T-helper 2 cell treated with Interferon-gamma antibody and Interleukin-4, amounts not matched to agents 5 μg/mL and 100 μg/mL, for 36 hours (primary cell): ENCODE measurements around the gene TMEM119.
"Not testable (repeated sequence)": the region's sequence is repeated elsewhere in the genome, so short reads cannot be mapped to it uniquely, and the experiment has no call there.

ENCODE experiments used
- DNase-seq: peaks from one replicate; pipeline ENCODE4 v3.0.0; 2021; ENCODE audit warnings: low spot score
- H3K27ac Mint-ChIP-seq: one replicate; pipeline ENCODE4 v1.8.0; 2021; ENCODE audit warnings: mild to moderate bottlenecking, mixed read lengths
- H3K27me3 Mint-ChIP-seq: one replicate; pipeline ENCODE4 v1.8.0; 2021; ENCODE audit warnings: low read depth, mixed read lengths
- H3K36me3 Mint-ChIP-seq: one replicate; pipeline ENCODE4 v1.8.0; 2021; ENCODE audit warnings: low read depth, mixed read lengths
- H3K4me1 Mint-ChIP-seq: one replicate; pipeline ENCODE4 v1.8.0; 2021; ENCODE audit warnings: low read depth, mixed read lengths
- H3K4me3 Mint-ChIP-seq: one replicate; pipeline ENCODE4 v1.8.0; 2022; ENCODE audit warnings: mild to moderate bottlenecking, moderate library complexity, mixed read lengths
- H3K9me3 Mint-ChIP-seq: one replicate; pipeline ENCODE4 v1.8.0; 2021; ENCODE audit warnings: mixed read lengths

TMEM119 gene

DNA sequence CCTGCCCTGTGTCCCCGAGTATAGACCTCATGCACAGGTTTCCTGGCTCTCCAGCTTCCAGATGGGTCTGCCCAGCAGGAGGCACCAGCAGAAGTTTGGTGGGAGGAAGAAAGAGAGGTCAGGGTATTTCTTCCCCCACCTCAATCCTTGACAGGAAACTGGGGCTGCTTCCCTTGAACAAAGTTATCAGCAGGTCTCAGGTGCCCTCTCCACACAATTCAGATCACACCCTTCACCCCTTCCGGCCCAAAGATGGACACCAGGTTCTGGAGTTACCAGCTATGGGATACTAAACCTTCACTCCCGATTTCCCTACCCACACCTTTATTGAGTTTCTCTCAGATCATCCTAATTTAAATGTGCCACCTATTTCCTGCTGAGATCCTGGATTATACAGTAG lies 38.1 kb downstream of the TMEM119 start:
- Mint-ChIP-seq H3K27me3 (no peaks in the 10 kb centered on the region), H3K36me3 (peaks cover 19% of the 10 kb centered on the region), H3K9me3 (no peaks in the 10 kb centered on the region), H3K27ac (peak overlapping the region; percentile 99), H3K4me3 (peak overlapping the region; percentile 99), H3K4me1 (peaks cover 32% of the 10 kb centered on the region)
- DNase-seq, result no peak

DNA sequence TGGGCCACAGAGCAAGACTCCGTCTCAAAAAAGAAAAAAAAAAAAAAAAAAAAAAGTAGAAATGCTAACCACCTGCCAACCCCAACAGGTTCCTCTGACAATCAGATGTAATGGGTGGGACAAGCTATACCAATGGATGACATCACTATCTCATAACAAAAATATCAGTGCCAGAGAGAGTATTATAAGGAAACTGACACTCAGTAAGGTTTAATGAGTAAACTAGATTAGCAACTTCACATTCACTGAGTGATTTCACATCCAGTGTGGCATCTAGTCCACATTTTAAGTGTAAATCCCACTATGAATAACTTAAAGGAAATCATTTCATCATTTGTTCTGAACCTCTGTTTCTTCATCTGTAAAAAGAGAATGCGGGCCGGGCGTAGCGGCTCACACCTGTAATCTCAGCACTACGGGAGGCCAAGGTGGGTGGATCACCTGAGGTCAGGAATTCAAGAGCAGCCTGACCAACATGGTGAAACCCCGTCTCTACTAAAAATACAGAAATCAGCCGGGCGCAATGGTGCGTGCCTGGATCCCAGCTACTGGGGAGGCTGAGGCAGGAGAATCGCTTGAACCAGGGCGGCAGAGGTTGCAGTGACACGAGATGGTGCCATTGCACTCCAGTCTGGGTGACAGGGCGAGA lies 38.8 kb downstream of the TMEM119 start:
- Mint-ChIP-seq H3K4me1 (peaks cover 33% of the 10 kb centered on the region), H3K36me3 (peaks cover 13% of the 10 kb centered on the region), H3K27me3 (no peaks in the 10 kb centered on the region)

DNA sequence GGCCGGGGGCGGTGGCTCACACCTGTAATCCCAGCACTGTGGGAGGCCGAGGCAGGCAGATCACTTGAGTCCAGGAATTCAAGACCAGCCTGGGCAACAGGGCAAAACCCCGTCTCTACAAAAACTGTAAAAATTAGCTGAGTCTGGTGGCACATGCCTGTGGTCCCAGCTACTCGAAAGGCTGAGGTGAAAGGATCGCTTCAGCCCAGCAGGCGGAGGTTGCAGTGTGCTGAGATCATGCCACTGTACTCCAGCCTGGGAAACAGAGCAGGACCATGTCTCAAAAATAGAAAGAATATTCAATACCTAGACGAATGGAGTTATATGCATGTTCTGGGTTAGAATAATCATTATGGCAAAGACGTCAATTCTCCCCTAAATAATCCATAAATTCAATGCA lies 42.5 kb downstream of the TMEM119 start:
- not testable (repeated sequence) for H3K9me3 Mint-ChIP-seq, H3K27ac Mint-ChIP-seq, H3K27me3 Mint-ChIP-seq, DNase-seq, H3K4me3 Mint-ChIP-seq
- Mint-ChIP-seq H3K4me1 (peaks cover 53% of the 10 kb centered on the region), H3K36me3 (peaks cover 19% of the 10 kb centered on the region)

More for the DNA sequence above, 38.8 kb downstream of the TMEM119 start:
- Mint-ChIP-seq H3K9me3 (no peaks in the 10 kb centered on the region), H3K4me3 (peak overlapping the region; percentile 99), H3K27ac (peak overlapping the region; percentile 46)
- no peak for DNase-seq

DNA sequence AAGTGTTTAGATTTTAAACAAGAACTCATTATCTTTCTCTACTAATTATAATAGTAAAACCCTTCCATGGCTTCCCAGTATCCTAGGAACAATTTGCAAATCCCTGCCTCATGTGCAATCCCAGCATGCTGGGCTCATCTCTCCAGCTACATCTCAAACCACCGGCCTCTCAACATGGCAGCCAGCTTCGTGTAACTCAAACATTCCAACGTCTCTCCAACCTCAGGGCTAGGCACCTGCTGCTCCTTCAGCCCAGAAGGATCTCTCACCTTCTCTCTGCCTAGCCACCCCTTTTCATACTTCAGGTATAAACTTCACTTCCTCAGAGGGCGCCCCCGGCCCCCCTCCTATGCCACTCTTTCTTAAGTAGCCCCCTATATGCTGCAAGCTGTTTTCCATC lies 44.1 kb downstream of the TMEM119 start:
- no peaks in the 10 kb centered on the region for H3K9me3 Mint-ChIP-seq
- DNase-seq, result no peak
- no peaks in the 10 kb centered on the region for H3K27me3 Mint-ChIP-seq
- peaks cover 44% of the 10 kb centered on the region for H3K4me1 Mint-ChIP-seq
- no peak overlapping the region for H3K4me3 Mint-ChIP-seq
- no peak overlapping the region for H3K27ac Mint-ChIP-seq
- H3K36me3 Mint-ChIP-seq, result peaks cover 21% of the 10 kb centered on the region

DNA sequence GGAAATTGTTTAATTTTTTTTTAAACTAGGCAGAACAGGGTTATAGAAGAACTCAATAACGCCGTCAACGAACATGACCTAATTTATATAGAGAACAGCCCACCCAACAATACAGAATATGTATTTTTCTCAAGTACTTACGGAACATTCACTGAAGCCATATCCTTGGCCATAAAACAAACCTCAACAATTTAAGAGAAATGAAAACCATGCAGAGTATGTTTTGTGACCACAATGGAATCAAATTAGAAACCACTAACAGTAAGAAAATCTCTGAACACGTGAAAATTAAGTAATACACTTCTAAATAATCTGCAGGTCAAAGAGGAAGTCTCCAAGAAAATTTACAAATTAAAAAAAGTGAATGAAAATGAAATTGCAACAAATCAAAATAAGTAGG lies 46.3 kb downstream of the TMEM119 start:
- no peak overlapping the region for H3K27ac Mint-ChIP-seq
- no peak overlapping the region for H3K4me3 Mint-ChIP-seq
- H3K27me3 Mint-ChIP-seq, result no peaks in the 10 kb centered on the region
- peaks cover 27% of the 10 kb centered on the region for H3K36me3 Mint-ChIP-seq
- no peak for DNase-seq
- no peaks in the 10 kb centered on the region for H3K9me3 Mint-ChIP-seq
- peaks cover 36% of the 10 kb centered on the region for H3K4me1 Mint-ChIP-seq

DNA sequence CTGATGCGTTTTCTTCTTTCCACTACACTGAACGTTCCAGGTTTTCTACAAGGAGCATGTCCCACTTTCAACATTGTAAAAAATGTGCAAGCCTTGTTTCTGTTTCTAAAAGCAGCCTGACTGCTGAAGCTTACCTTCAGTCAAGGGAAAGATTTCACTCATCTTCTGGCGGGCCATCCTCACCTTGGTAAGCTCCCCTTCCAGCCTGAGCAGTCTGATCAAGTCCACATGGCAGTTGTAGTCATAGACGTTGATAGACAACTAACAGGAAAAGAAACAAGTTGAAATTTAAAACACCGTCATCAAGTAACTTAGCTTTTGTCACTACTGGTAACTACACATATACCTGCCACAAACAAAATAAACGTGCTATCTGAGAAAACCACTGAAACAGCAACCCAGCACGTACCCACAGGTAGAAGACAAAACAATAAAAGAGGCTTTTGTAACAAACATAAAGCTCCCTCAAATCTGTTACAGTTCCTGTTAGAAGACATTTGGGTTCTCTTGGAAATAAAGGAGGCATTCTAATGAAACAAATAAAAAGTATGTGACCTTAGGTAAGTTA lies 48.8 kb downstream of the TMEM119 start:
- Mint-ChIP-seq H3K9me3 (no peaks in the 10 kb centered on the region), H3K4me1 (peaks cover 30% of the 10 kb centered on the region), H3K27me3 (no peaks in the 10 kb centered on the region), H3K27ac (no peak overlapping the region), H3K36me3 (peaks cover 40% of the 10 kb centered on the region), H3K4me3 (no peak overlapping the region)
- DNase-seq, result no peak

DNA sequence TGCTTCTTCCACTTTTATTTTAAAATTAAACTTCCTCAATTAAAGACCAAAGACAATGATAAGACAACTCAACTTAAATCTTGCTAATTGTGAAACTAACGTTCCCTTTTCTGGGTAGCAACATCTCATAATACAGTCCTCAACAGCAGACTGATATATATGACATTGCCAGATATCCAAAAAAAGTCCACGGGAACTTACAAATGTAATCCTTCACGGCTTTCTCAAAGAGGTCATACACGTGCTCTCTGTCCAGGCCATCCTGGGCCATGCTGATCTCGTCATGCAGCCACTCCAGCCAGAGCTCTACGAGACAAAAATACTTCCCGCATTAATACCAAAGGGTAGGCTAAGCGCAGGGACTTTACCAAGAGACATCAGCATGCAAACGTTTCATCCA lies 50.2 kb downstream of the TMEM119 start:
- Mint-ChIP-seq H3K4me1 (peaks cover 20% of the 10 kb centered on the region), H3K27ac (no peak overlapping the region), H3K4me3 (no peak overlapping the region), H3K27me3 (no peaks in the 10 kb centered on the region), H3K9me3 (no peaks in the 10 kb centered on the region), H3K36me3 (peaks cover 50% of the 10 kb centered on the region)
- no peak for DNase-seq

DNA sequence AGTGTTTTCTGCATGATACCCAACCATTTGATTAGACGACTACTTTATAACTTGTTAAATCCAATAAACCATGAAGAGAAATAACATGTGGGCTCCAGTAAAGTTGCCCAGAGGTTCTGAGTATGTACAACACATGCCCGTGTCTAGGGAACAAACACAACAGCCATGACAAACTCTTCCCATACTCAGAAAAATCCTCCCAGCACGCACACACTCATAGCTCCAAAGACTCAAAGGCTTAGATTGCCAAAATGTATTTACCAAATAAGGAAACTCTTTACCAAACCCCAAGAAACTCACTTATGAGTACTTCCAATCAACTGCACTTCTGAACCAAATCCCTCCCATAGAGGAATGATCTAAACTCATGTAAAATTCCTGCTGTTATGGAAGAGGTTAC lies 54.2 kb downstream of the TMEM119 start:
- Mint-ChIP-seq H3K27ac (no peak overlapping the region), H3K9me3 (no peaks in the 10 kb centered on the region), H3K36me3 (peaks cover 48% of the 10 kb centered on the region), H3K27me3 (no peaks in the 10 kb centered on the region), H3K4me1 (peaks cover 3% of the 10 kb centered on the region), H3K4me3 (no peak overlapping the region)
- DNase-seq, result no peak

DNA sequence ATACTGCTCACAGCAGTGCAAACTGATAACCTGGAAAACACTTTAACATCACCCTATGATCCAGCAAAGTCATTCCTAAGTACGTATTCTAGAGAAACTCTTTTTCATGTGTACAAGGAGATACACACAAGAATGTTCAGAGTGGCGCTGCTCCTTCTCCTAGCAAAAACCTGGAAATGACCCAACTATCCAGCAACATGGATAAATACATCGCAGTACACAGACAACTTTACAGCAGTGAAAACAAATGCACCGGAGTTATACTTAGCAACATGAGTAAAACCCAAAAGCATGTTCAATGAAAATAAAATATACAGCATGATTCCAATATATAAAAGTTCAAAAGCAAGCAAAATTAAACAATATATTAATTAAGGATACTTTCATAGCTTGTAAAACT lies 55.6 kb downstream of the TMEM119 start:
- Mint-ChIP-seq H3K36me3 (peaks cover 50% of the 10 kb centered on the region), H3K27ac (no peak overlapping the region), H3K27me3 (no peaks in the 10 kb centered on the region), H3K4me3 (no peak overlapping the region), H3K9me3 (no peaks in the 10 kb centered on the region), H3K4me1 (peaks cover 3% of the 10 kb centered on the region)
- DNase-seq, result no peak
